Measurements from ENCODE around the gene CTNS. TPM values are rescaled to one million over a fixed set of nuclear protein-coding genes. Genes with fewer than 3 reads are reported as not detected.
"Not testable (repeated sequence)": the region's sequence is repeated elsewhere in the genome, so short reads cannot be mapped to it uniquely, and the experiment has no call there.

Gene CTNS
- total and polyA plus RNA-seq, 8 donors = 9.0 to 14.2 (median 12.8) TPM

GRCh38 chr17:3695129-3695722 is 58.7 kb downstream of the CTNS start:
- TF ChIP-seq CTCF (IDR thresholded peaks at IDR 0.05) = no peak
- Histone ChIP-seq H3K36me3 (no peaks in the 10 kb centered on the region), H3K4me1 (no peaks in the 10 kb centered on the region), H3K4me3 (peak overlapping the region in 2 of 4 donors; percentile 18 to 62), H3K27me3 (no peaks in the 10 kb centered on the region), H3K9me3 (no peaks in the 10 kb centered on the region), H3K27ac (no peak overlapping the region)
- DNase-seq (no peak), ATAC-seq (peak in 3 of 4 donors; percentile 25 to 45 (median 37)), FAIRE-seq (no peak)
- intact Hi-C loops (cut with DNase I) = no loop called here
- 19 to 20% methylated on average over 16 to 17 of the region's 17 CpGs for WGBS, 2 donors

GRCh38 chr17:3695723-3696411 is 59.3 kb downstream of the CTNS start, which contains the start of gene P2RX5:
P2RX5 (minus strand) TSS chr17:3696155; CDS start chr17:3696005, 150 bp downstream.
- no peak for TF ChIP-seq CTCF (IDR thresholded peaks at IDR 0.05)
- H3K27ac ChIP-seq = no peak within 1 kb of the TSS
- DNase-seq (peak in 1 of 6 donors; percentile 68), FAIRE-seq (no peak), ATAC-seq (peak; percentile 56 to 74 (median 68))
- H3K4me1 ChIP-seq = no peaks in the 10 kb centered on the region
- H3K36me3 ChIP-seq = no peaks in the 10 kb centered on the region
- 0 to 1% methylated on average over 63 to 65 of the region's 65 CpGs for WGBS, 2 donors
- no peaks in the 10 kb centered on the region for H3K9me3 ChIP-seq
- H3K27me3 ChIP-seq = no peaks in the 10 kb centered on the region
- H3K4me3 ChIP-seq = peak within 1 kb of the TSS; percentile 12 to 62 (median 28)
- intact Hi-C loops (cut with DNase I) = no loop called here

- 50 to 52% methylated on average over 12 of the region's 12 CpGs for WGBS, 2 donors
- Histone ChIP-seq H3K36me3 (no peaks in the 10 kb centered on the region), H3K4me3 (no peak overlapping the region), H3K27me3 (no peaks in the 10 kb centered on the region), H3K27ac (no peak overlapping the region), H3K9me3 (no peaks in the 10 kb centered on the region), H3K4me1 (no peaks in the 10 kb centered on the region)
- DNase-seq (no peak), FAIRE-seq (no peak), ATAC-seq (no peak)
- TF ChIP-seq CTCF (IDR thresholded peaks at IDR 0.05) = no peak
- intact Hi-C loops (cut with DNase I) = no loop called here
Observed at GRCh38 chr17:3697103-3697476, 60.5 kb downstream of the CTNS start.

- H3K4me3 ChIP-seq = no peak overlapping the region
- no peak for ATAC-seq
- H3K9me3 ChIP-seq = no peaks in the 10 kb centered on the region
- no peak for TF ChIP-seq CTCF (IDR thresholded peaks at IDR 0.05)
- DNase-seq = no peak
- no peaks in the 10 kb centered on the region for H3K4me1 ChIP-seq
- no peak for FAIRE-seq
- H3K27ac ChIP-seq = no peak overlapping the region
- H3K36me3 ChIP-seq = no peaks in the 10 kb centered on the region
- H3K27me3 ChIP-seq = no peaks in the 10 kb centered on the region
- WGBS, 2 donors = 73 to 78% methylated on average over 4 of the region's 4 CpGs
- intact Hi-C loops (cut with DNase I) = no loop called here
Observed at GRCh38 chr17:3698139-3698538, 61.6 kb downstream of the CTNS start.

GRCh38 chr17:3699951-3700350 is 63.4 kb downstream of the CTNS start:
- H3K27me3 ChIP-seq = no peaks in the 10 kb centered on the region
- H3K36me3 ChIP-seq = no peaks in the 10 kb centered on the region
- FAIRE-seq (no peak), ATAC-seq (no peak), DNase-seq (no peak)
- no peak for TF ChIP-seq CTCF (IDR thresholded peaks at IDR 0.05)
- no peak overlapping the region for H3K27ac ChIP-seq
- intact Hi-C loops (cut with DNase I) = no loop called here
- 80 to 88% methylated on average over 4 of the region's 4 CpGs for WGBS, 2 donors
- no peaks in the 10 kb centered on the region for H3K9me3 ChIP-seq
- no peak overlapping the region for H3K4me3 ChIP-seq
- no peaks in the 10 kb centered on the region for H3K4me1 ChIP-seq

GRCh38 chr17:3702041-3702539 is 65.5 kb downstream of the CTNS start:
- H3K9me3 ChIP-seq; H3K27me3 ChIP-seq; ATAC-seq; DNase-seq; FAIRE-seq; H3K4me3 ChIP-seq; H3K36me3 ChIP-seq; intact Hi-C loops (cut with DNase I); H3K27ac ChIP-seq; H3K4me1 ChIP-seq: not testable (repeated sequence)
- WGBS, 2 donors = 80 to 82% methylated on average over 7 of the region's 7 CpGs
